ENCODE data around the gene LRRC8B. TPM values are rescaled to one million over a fixed set of nuclear protein-coding genes. Genes with fewer than 3 reads are reported as not detected.

Gene LRRC8B
- total RNA-seq, 1 experiment from 2014 or later: 15.0 TPM

GRCh38 chr1:89622895-89623294 lies 98.3 kb downstream of the LRRC8B start:
- intact Hi-C loops (cut with micrococcal nuclease; ENCODE audit: unreplicated experiment): no loop called here
- CTCF ChIA-PET: interaction anchor here (0.6 to 0.7 kb wide), 2 partner anchors 21 to 999 kb away, joined by 3 read pairs; no protein-coding TSS in a partner anchor
- Histone ChIP-seq H3K9me3 (ENCODE audit: insufficient read depth, low read depth) (peaks cover 4% of the 10 kb centered on the region; the same call in 1 of the 2 replicates), H3K9me2 (ENCODE audit: insufficient read depth) (no peaks in the 10 kb centered on the region; the same call in 1 of the 2 replicates), H3K4me2 (no peak overlapping the region), H3K79me2 (ENCODE audit: low read depth) (no peaks in the 10 kb centered on the region), H3K27me3 (ENCODE audit: insufficient read depth, low read depth) (no peaks in the 10 kb centered on the region), H2AFZ (no peak overlapping the region), H3K4me1 (replicated peaks; ENCODE audit: insufficient read depth) (no peaks in the 10 kb centered on the region), H3K4me3 (no peak overlapping the region), H4K20me1 (ENCODE audit: insufficient read depth) (no peaks in the 10 kb centered on the region), H3K27ac (no peak overlapping the region), H3K36me3 (ENCODE audit: low read depth) (no peaks in the 10 kb centered on the region), H3F3A (ENCODE audit: insufficient read depth, low read depth) (no peaks in the 10 kb centered on the region)
- POLR2A ChIA-PET (ENCODE audit: unreplicated experiment): interaction anchor here (0.6 kb wide), 1 partner anchor 33 kb away, joined by 3 read pairs; no protein-coding TSS in a partner anchor
- DNase-seq: no peak
- no TSS peak for BruUV-seq (replicated peaks)
- TF ChIP-seq EZH2 (IDR thresholded peaks at IDR 0.05; ENCODE audit: low read depth) (no peak), CTCF (conservative IDR thresholded peaks at IDR 0.05) (peak; percentile 43; the same call in 1 of the 2 replicates)

GRCh38 chr1:89624314-89624713 lies 99.7 kb downstream of the LRRC8B start:
- intact Hi-C loops (cut with micrococcal nuclease; ENCODE audit: unreplicated experiment): no loop called here
- Histone ChIP-seq H4K20me1 (ENCODE audit: insufficient read depth) (no peaks in the 10 kb centered on the region), H3K27me3 (ENCODE audit: insufficient read depth, low read depth) (no peaks in the 10 kb centered on the region), H3K36me3 (ENCODE audit: low read depth) (no peaks in the 10 kb centered on the region), H3K27ac (no peak overlapping the region), H3K4me2 (no peak overlapping the region), H3K9me3 (ENCODE audit: insufficient read depth, low read depth) (no peaks in the 10 kb centered on the region), H3K4me3 (no peak overlapping the region), H3F3A (ENCODE audit: insufficient read depth, low read depth) (no peaks in the 10 kb centered on the region), H3K4me1 (replicated peaks; ENCODE audit: insufficient read depth) (no peaks in the 10 kb centered on the region), H3K9me2 (ENCODE audit: insufficient read depth) (no peaks in the 10 kb centered on the region; the same call in 1 of the 2 replicates), H3K79me2 (ENCODE audit: low read depth) (no peaks in the 10 kb centered on the region), H2AFZ (no peak overlapping the region)
- CTCF ChIA-PET: no interaction called here
- POLR2A ChIA-PET (ENCODE audit: unreplicated experiment): no interaction called here
- BruUV-seq (replicated peaks): no TSS peak
- DNase-seq: no peak
- TF ChIP-seq EZH2 (IDR thresholded peaks at IDR 0.05; ENCODE audit: low read depth) (no peak), CTCF (conservative IDR thresholded peaks at IDR 0.05) (no peak)

GRCh38 chr1:89624715-89625323 lies 100.2 kb downstream of the LRRC8B start:
- Histone ChIP-seq H4K20me1 (ENCODE audit: insufficient read depth) (no peaks in the 10 kb centered on the region), H3K4me3 (no peak overlapping the region), H3K4me1 (replicated peaks; ENCODE audit: insufficient read depth) (no peaks in the 10 kb centered on the region), H2AFZ (no peak overlapping the region), H3K4me2 (no peak overlapping the region), H3K9me2 (ENCODE audit: insufficient read depth) (no peaks in the 10 kb centered on the region; the same call in 1 of the 2 replicates), H3K9me3 (ENCODE audit: insufficient read depth, low read depth) (no peaks in the 10 kb centered on the region), H3K79me2 (ENCODE audit: low read depth) (no peaks in the 10 kb centered on the region), H3K27me3 (ENCODE audit: insufficient read depth, low read depth) (no peaks in the 10 kb centered on the region), H3F3A (ENCODE audit: insufficient read depth, low read depth) (no peaks in the 10 kb centered on the region), H3K27ac (no peak overlapping the region), H3K36me3 (ENCODE audit: low read depth) (no peaks in the 10 kb centered on the region)
- no TSS peak for BruUV-seq (replicated peaks)
- ChIA-PET POLR2A (ENCODE audit: unreplicated experiment) (interaction anchor here (0.6 kb wide), 1 partner anchor 126 kb away, joined by 3 read pairs; no protein-coding TSS in a partner anchor), CTCF (no interaction called here)
- DNase-seq: no peak
- no peak for TF ChIP-seq EZH2 (IDR thresholded peaks at IDR 0.05; ENCODE audit: low read depth)
- TF ChIP-seq CTCF (conservative IDR thresholded peaks at IDR 0.05): no peak
- intact Hi-C loops (cut with micrococcal nuclease; ENCODE audit: unreplicated experiment): no loop called here
